Tibial nerve (tissue), 4 donors: Measurements from ENCODE around the gene PTPRG. TPM values are rescaled to one million over a fixed set of nuclear protein-coding genes. Genes with fewer than 3 reads are reported as not detected.

ENCODE experiments used
- DNase-seq, 2 donors: peaks; one replicate each; pipeline ENCODE4 v3.0.0-alpha.2; 2019; ENCODE audit warnings: low spot score in 2 of 2
- H3K27ac ChIP-seq, 4 donors: fragments of 200-600 bp; sonication (generic) in 3 of 4; one replicate each; pipeline ENCODE4 v1.5.1; 2017 to 2019; ENCODE audit warnings: mild to moderate bottlenecking in 1 of 4
- H3K27me3 ChIP-seq, 2 donors: fragments of 200-600 bp; sonication (generic) in 1 of 2; one replicate each; pipeline versions ENCODE4 v1.5.1 to v1.6.0; 2017 to 2019
- H3K36me3 ChIP-seq, 3 donors: fragments of 200-600 bp; sonication (generic); one replicate each; pipeline ENCODE4 v1.5.1; 2018 to 2019
- H3K4me1 ChIP-seq, 4 donors: fragments of 200-600 bp; sonication (generic) in 3 of 4; one replicate each; pipeline ENCODE4 v1.5.1; 2017 to 2019
- H3K4me3 ChIP-seq, 4 donors: fragments of 200-600 bp; sonication (generic) in 3 of 4; one replicate each; pipeline ENCODE4 v1.5.1; 2017 to 2019; ENCODE audit warnings: mild to moderate bottlenecking in 1 of 4, moderate library complexity in 1 of 4
- H3K9me3 ChIP-seq, 4 donors: fragments of 200-600 bp; sonication (generic) in 3 of 4; one replicate each; pipeline ENCODE4 v1.5.1; 2017 to 2019
- EP300 ChIP-seq, 2 donors: sonication (generic); formaldehyde crosslinking; IDR thresholded peaks; one replicate each; pipeline ENCODE4 v1.6.1; 2017; ENCODE audit warnings: antibody characterized with exemption in 2 of 2, mild to moderate bottlenecking in 1 of 2
- POLR2A ChIP-seq, 2 donors: fragments of 450-650 bp; IDR thresholded peaks; one replicate each; pipeline ENCODE4 v1.6.1; 2017; ENCODE audit warnings: antibody characterized with exemption in 2 of 2, mild to moderate bottlenecking in 2 of 2, moderate library complexity in 2 of 2
- WGBS, 2 donors: methylation state at CpG; one replicate each; pipeline ENCODE4 v1.1.5; 2018; 5-methylcytosine and 5-hydroxymethylcytosine counted together
- total RNA-seq, 4 donors: library from RNA; depleted of rRNA; stranded (reverse); fragments of >200 nt; gene quantifications; one replicate each; pipeline ENCODE4 v1.1.0, GENCODE V29; 2016
- TF ChIP-seq, protein P1 (sequence below), 5 experiments: fragments of 200-600 bp in 3 of 5; fragments of 450-650 bp in 2 of 5; sonication (generic) in 3 of 5; IDR thresholded peaks; one replicate each; pipeline ENCODE4 v1.5.1; 2016 to 2019; ENCODE audit warnings: antibody characterized with exemption in 5 of 5, mild to moderate bottlenecking in 3 of 5, moderate library complexity in 2 of 5

Gene PTPRG
- total RNA-seq, 4 donors from 2014 or later = 112 to 174 (median 121) TPM

DNA sequence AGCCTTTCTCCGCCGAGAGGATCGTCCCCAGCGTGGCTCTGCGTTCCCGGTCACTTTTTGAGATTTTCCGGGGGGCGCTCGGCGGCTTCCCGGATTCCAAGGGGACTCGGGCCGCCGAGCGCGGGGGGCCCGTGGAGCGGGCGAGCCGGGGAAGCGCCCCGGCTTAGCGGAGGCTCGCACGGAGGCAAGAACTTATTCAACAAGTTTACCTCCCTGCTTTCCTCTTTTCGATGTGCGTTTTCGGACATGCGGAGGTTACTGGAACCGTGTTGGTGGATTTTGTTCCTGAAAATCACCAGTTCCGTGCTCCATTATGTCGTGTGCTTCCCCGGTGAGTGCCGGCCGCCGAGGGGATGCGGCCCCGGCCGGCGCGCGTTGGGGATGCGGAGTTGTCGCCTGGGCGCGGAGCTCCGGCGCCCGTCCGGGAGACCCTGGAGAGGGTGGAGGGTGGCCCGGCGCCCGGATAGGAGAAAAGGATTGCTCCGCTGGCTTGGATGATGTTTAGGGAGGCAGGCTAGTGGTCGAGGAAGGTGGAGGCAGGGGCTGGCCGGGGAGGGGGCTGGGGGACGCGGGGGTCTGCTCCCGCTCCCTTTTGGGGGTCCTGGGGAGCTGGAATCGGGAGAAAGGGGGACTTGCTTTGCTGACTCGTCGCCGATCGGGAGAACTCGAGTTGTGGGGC is 810 bp downstream of the PTPRG start:
- 0 to 1% methylated on average over 63 to 65 of the region's 65 CpGs for WGBS, 2 donors
- H3K36me3 ChIP-seq = no peaks in the 10 kb centered on the region
- DNase-seq = no peak

DNA sequence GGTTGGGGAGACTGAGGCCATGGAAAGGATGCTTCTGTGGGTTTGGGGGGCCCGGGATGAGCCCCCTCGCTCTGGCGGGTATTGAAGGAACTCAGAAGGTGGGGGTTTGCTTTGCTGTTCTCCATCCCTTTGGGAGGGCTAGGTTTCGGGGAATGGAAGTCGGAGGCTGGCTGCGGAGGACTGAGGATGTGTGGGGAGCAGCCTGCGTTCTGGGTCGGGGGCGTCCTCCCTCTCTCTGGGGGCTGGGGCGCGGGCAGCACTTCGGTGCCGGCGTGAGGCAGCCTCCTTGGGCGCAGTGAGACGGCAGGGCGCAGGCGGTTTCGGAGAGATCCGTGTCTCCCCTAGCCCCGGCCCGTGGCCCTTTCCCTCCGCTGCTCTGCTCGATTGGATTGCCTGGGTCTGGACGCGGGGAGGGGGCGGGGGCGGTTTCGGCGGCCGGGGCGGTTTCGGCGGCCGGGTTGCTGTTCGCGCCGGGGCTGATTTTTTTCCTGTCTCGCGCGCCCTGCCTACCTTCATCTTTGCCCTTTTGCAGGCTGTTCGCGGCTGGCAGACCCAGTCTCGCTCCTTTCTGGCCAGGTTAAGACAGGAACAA is 1.4 kb downstream of the PTPRG start:
- DNase-seq = peak in 1 of 2 donors; percentile 18
- peaks cover 0 to 47% (median 0%) of the 10 kb centered on the region in 4 donors for H3K4me1 ChIP-seq
- H3K27ac ChIP-seq = peak overlapping the region; percentile 86 to 96 (median 88)
- H3K4me3 ChIP-seq = peak overlapping the region; percentile 56 to 63 (median 60)
- WGBS, 2 donors = 1% methylated on average over 16 to 33 of the region's 44 CpGs
- H3K9me3 ChIP-seq = peaks cover 0 to 12% (median 0%) of the 10 kb centered on the region in 4 donors
- no peaks in the 10 kb centered on the region for H3K36me3 ChIP-seq
- peaks cover 0 to 25% of the 10 kb centered on the region in 2 donors for H3K27me3 ChIP-seq
- TF ChIP-seq POLR2A (IDR thresholded peaks at IDR 0.05) (no peak), EP300 (IDR thresholded peaks at IDR 0.05) (no peak)
- TF ChIP-seq, protein P1, sequence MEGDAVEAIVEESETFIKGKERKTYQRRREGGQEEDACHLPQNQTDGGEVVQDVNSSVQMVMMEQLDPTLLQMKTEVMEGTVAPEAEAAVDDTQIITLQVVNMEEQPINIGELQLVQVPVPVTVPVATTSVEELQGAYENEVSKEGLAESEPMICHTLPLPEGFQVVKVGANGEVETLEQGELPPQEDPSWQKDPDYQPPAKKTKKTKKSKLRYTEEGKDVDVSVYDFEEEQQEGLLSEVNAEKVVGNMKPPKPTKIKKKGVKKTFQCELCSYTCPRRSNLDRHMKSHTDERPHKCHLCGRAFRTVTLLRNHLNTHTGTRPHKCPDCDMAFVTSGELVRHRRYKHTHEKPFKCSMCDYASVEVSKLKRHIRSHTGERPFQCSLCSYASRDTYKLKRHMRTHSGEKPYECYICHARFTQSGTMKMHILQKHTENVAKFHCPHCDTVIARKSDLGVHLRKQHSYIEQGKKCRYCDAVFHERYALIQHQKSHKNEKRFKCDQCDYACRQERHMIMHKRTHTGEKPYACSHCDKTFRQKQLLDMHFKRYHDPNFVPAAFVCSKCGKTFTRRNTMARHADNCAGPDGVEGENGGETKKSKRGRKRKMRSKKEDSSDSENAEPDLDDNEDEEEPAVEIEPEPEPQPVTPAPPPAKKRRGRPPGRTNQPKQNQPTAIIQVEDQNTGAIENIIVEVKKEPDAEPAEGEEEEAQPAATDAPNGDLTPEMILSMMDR (IDR thresholded peaks at IDR 0.05) = no peak

More for the DNA sequence above, 810 bp downstream of the PTPRG start:
- Histone ChIP-seq H3K9me3 (peaks cover 0 to 17% (median 0%) of the 10 kb centered on the region in 4 donors), H3K27me3 (peaks cover 0 to 25% of the 10 kb centered on the region in 2 donors), H3K27ac (peak overlapping the region; percentile 86 to 96 (median 88)), H3K4me3 (peak overlapping the region; percentile 56 to 63 (median 60)), H3K4me1 (peaks cover 0 to 47% (median 0%) of the 10 kb centered on the region in 4 donors)
- TF ChIP-seq POLR2A (IDR thresholded peaks at IDR 0.05) = no peak
- TF ChIP-seq, protein P1 (IDR thresholded peaks at IDR 0.05) = no peak
- no peak for TF ChIP-seq EP300 (IDR thresholded peaks at IDR 0.05)

DNA sequence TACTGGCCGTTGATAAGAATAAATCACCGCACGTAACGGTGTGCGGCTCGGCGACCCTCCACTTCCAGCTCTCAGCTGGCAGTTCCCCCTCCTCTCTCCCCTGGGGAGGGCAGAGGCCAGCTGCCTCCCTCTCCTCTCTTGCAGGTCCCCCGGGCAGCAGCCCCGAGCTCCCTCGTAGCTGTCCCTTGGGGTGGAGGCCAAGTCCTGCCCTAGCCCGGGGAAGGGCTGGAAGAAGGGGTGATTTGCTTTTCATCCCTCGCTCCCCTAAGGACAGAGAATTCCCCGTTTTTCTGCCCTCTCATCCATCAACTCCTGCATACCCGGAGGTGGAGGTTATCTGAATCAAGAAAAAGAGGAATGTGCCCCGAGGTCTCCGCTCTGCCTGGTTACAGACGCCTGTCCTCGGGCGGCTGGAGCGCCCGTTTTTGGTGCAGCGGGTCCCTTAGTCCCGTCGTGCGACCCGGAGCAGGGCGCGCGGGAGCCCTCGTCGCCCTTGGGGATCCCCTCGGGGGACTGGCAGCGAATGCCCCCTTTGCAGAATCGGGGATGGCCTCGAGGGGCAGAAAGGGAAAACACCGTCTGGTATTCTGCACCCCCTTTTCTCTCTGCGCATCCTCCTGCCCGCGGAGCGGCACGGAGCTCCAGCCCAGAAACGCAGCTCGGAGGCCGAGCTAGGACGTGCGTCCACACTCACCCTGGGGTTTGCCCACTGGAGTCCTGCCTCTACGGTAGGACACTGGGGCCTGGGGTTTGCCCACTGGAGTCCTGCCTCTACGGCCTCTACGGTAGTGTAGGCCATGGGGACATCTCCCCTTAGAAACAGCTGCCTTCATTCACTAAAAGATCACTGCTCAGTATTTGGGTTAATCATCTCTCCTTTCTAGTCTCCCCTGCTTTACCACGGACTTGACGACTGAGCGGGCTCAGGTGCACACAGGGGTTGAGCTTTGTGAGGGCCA is 2.2 kb downstream of the PTPRG start:
- H3K9me3 ChIP-seq = peaks cover 0 to 4% (median 0%) of the 10 kb centered on the region in 4 donors
- peaks cover 0 to 25% of the 10 kb centered on the region in 2 donors for H3K27me3 ChIP-seq
- no peaks in the 10 kb centered on the region for H3K36me3 ChIP-seq
- no peak for TF ChIP-seq EP300 (IDR thresholded peaks at IDR 0.05)
- TF ChIP-seq POLR2A (IDR thresholded peaks at IDR 0.05) = no peak
- TF ChIP-seq, protein P1 (IDR thresholded peaks at IDR 0.05) = no peak
- H3K4me1 ChIP-seq = peaks cover 0 to 47% (median 0%) of the 10 kb centered on the region in 4 donors
- peak overlapping the region; percentile 56 to 63 (median 60) for H3K4me3 ChIP-seq
- H3K27ac ChIP-seq = peak overlapping the region in 3 of 4 donors; percentile 86 to 96 (median 90)
- WGBS, 2 donors = 0 to 2% methylated on average over 44 to 47 of the region's 52 CpGs
- DNase-seq = no peak

DNA sequence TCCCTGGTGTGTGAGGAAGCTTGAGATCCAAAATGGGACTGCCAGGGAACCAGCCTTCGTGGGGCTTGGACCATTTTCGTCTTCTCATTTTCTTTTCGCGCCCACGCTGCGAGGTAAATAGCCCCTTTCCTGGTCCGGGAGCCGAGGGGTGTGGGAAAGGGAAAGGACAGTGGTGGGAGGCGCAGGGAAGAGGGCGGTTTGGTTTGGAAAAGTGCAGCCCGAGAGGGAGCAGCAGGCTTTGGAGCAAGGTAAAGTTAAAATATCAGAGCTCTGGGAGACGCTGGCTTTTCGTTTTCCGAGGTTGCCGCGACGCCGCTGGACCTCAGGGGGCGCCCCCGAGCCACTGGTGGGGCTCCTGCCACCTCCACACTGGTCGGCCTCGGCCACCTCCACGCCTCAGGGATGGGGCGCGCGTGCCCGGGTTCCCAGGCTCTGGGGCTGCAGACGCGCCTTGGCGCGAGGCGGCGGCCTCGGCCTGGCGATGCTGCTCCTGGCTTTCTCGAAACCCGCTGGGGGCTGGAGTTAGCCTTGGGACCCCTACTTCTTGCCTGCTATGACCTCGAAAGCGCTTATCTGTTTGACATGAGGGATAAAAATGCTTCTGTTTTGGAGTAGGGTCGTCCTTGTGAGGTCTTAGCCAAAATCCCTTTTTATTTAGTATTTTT is 3.2 kb downstream of the PTPRG start:
- 3 to 5% methylated on average over 38 to 40 of the region's 40 CpGs for WGBS, 2 donors
- peaks cover 0 to 46% (median 0%) of the 10 kb centered on the region in 4 donors for H3K4me1 ChIP-seq
- peak; percentile 77 to 81 for DNase-seq

More for the DNA sequence above, 3.2 kb downstream of the PTPRG start:
- Histone ChIP-seq H3K36me3 (no peaks in the 10 kb centered on the region), H3K4me3 (peak overlapping the region; percentile 56 to 63 (median 60)), H3K9me3 (no peaks in the 10 kb centered on the region), H3K27me3 (peaks cover 0 to 25% of the 10 kb centered on the region in 2 donors), H3K27ac (peak overlapping the region in 3 of 4 donors; percentile 86 to 96 (median 90))
- TF ChIP-seq, protein P1 (IDR thresholded peaks at IDR 0.05) = peak; percentile 48 to 87 (median 78)
- peak in 1 of 2 donors; percentile 20 for TF ChIP-seq POLR2A (IDR thresholded peaks at IDR 0.05)
- peak in 1 of 2 donors; percentile 70 for TF ChIP-seq EP300 (IDR thresholded peaks at IDR 0.05)
